ENCODE measurements around the gene GAL3ST2. TPM values are rescaled to one million over a fixed set of nuclear protein-coding genes. Genes with fewer than 3 reads are reported as not detected.

GAL3ST2 gene
- total and polyA plus RNA-seq, 2 of the 8 experiments (the other 6 are each of a cell fraction or from before 2014, with no cell fraction given), result not detected

DNA sequence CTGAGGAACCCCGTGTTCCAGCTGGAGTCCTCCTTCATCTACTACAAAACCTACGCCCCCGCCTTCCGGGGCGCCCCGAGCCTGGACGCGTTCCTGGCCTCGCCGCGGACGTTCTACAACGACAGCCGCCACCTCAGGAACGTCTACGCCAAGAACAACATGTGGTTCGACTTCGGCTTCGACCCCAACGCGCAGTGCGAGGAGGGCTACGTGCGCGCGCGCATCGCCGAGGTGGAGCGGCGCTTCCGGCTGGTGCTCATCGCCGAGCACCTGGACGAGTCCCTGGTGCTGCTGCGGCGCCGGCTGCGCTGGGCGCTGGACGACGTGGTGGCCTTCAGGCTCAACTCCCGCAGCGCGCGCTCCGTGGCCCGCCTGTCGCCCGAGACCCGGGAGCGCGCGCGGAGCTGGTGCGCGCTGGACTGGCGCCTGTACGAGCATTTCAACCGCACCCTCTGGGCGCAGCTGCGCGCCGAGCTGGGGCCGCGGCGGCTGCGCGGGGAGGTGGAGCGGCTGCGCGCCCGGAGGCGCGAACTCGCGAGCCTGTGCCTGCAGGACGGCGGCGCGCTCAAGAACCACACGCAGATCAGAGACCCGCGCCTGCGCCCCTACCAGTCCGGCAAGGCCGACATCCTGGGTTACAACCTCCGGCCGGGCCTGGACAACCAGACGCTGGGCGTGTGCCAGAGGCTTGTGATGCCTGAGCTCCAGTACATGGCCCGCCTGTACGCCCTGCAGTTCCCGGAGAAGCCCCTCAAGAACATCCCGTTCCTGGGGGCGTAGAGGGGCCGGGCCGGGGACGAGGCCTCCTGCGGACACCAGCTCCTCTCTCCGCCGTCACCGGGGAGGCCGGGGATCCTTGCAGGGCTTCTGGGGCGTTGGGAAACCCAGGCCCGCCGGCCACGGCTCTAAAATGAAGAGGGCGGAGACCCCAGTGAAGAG lies 27.0 kb downstream of the GAL3ST2 start:
- Histone ChIP-seq H3K9ac (replicated peaks in 1 of 4; ENCODE audit: extremely low read depth in 1 of 4, low read depth in 3 of 4, low read length in 3 of 4) (no peak overlapping the region), H3K9me3 (ENCODE audit: insufficient read depth in 2 of 2, low read depth in 1 of 2, low read length in 1 of 2) (no peaks in the 10 kb centered on the region), H2AK5ac (ENCODE audit: low read depth, low read length) (no peak overlapping the region), H3K27ac (ENCODE audit: low read depth, low read length) (no peak overlapping the region), H2BK12ac (ENCODE audit: low read depth, low read length) (peak overlapping the region; percentile 84; the same call in 1 of the 2 replicates), H2BK15ac (ENCODE audit: low read length) (peak overlapping the region; percentile 61; the same call in 1 of the 2 replicates), H3K4me2 (ENCODE audit: insufficient read depth in 1 of 2, low read depth in 2 of 2, low read length in 2 of 2) (peak overlapping the region; percentile 39 to 50), H2BK5ac (ENCODE audit: low read depth, low read length) (no peak overlapping the region), H3K79me1 (ENCODE audit: low read depth, low read length) (no peaks in the 10 kb centered on the region), H4K8ac (ENCODE audit: extremely low read depth, insufficient read depth, low read length) (peak overlapping the region; percentile 65; the same call in 1 of the 2 replicates), H4K20me1 (replicated peaks in 1 of 2; ENCODE audit: control insufficient read depth in 1 of 2, insufficient read depth in 2 of 2, low read length in 2 of 2) (no peaks in the 10 kb centered on the region), H3K4me3 (ENCODE audit: extremely low read depth in 1 of 4, insufficient read depth in 2 of 4, low read depth in 3 of 4, low read length in 4 of 4) (peak overlapping the region in 3 of 4 experiments; percentile 9 to 47 (median 23); a peak in 5 of 8 replicates), H3K4ac (replicated peaks; ENCODE audit: insufficient read length, low read depth, low read length) (peak overlapping the region; percentile 53), H3K36me3 (ENCODE audit: control insufficient read depth in 2 of 4, insufficient read depth in 4 of 4, low read length in 3 of 4) (no peaks in the 10 kb centered on the region), H3K14ac (ENCODE audit: insufficient read length) (no peak overlapping the region), H3K23me2 (ENCODE audit: low read depth, low read length) (0 out of 2 replicates have a peak, but pooled peaks cover 2% of the 10 kb centered on the region), H3K18ac (ENCODE audit: extremely low read depth, low read length) (peak overlapping the region; percentile 76; the same call in 1 of the 2 replicates), H3K27me3 (replicated peaks in 1 of 4; ENCODE audit: control insufficient read depth in 3 of 4, extremely low read depth in 1 of 4, insufficient read depth in 3 of 4, low read length in 3 of 4) (peaks cover 0 to 23% (median 6%) of the 10 kb centered on the region in 4 experiments; a peak in 4 of 7 replicates), H2BK120ac (replicated peaks; ENCODE audit: low read depth, low read length) (no peak overlapping the region), H4K5ac (ENCODE audit: insufficient read length, low read depth, low read length) (no peak overlapping the region), H3K4me1 (replicated peaks in 1 of 4; ENCODE audit: control insufficient read depth in 3 of 4, insufficient read depth in 4 of 4, low read length in 3 of 4) (peaks cover 4 to 22% (median 9%) of the 10 kb centered on the region in 4 experiments), H3K23ac (ENCODE audit: insufficient read length) (no peak overlapping the region), H2BK20ac (ENCODE audit: low read length) (0 out of 2 replicates have a peak overlapping the region, but pooled peaks have one; percentile 3), H2AFZ (ENCODE audit: low read length) (no peak overlapping the region), H4K91ac (replicated peaks; ENCODE audit: insufficient read length, low read length) (peak overlapping the region; percentile 89), H3K56ac (replicated peaks; ENCODE audit: insufficient read length, low read depth, low read length) (no peak overlapping the region), H3K79me2 (ENCODE audit: control insufficient read depth in 1 of 2, insufficient read depth in 2 of 2, low read length in 2 of 2) (no peaks in the 10 kb centered on the region)
- no peak for FAIRE-seq
- TF ChIP-seq EZH2 (IDR thresholded peaks at IDR 0.05; ENCODE audit: low read depth, low read length, severe bottlenecking), result peak; percentile 37
- TF ChIP-seq E2F6 (IDR thresholded peaks at IDR 0.05), result peak; percentile 79
- TF ChIP-seq MAX (IDR thresholded peaks at IDR 0.05), result peak; percentile 86
- TF ChIP-seq SUZ12 (IDR thresholded peaks at IDR 0.05; ENCODE audit: low read length), result no peak
- DNase-seq (ENCODE audit: low read depth in 1 of 2, low spot score in 2 of 2), result peak in 1 of 2 experiments; percentile 46
- 69% methylated on average over 54 of the region's 109 CpGs; no CpG with 5 or more reads in 1 of the 2 experiments for WGBS, 2 experiments (ENCODE audit: extremely low coverage in 1 of 2, insufficient coverage in 1 of 2, insufficient read length in 1 of 2, insufficient replicate concordance in 2 of 2, low coverage in 1 of 2, low lambda C conversion rate in 2 of 2, missing lambda C conversion rate in 1 of 2)
- ChIA-PET CTCF (ENCODE audit: partially characterized antibody) (interaction anchor here (1.1 kb wide), 1 partner anchor 75 kb away, joined by 3 read pairs; no protein-coding TSS in a partner anchor), POLR2A (ENCODE audit: partially characterized antibody) (interaction anchor here (1.0 to 1.8 kb wide), 5 partner anchors 17 to 102 kb away, joined by 3 to 7 read pairs (median 3); partner anchors contain the start of genes GAL3ST2 and ING5)

Data from H1 (cell line).